ENCODE measurements around the gene IL12RB1. TPM values are rescaled to one million over a fixed set of nuclear protein-coding genes. Genes with fewer than 3 reads are reported as not detected.

IL12RB1 gene
- total RNA-seq, 1 experiment from 2014 or later: 0.36 TPM

- TF ChIP-seq CTCF (IDR thresholded peaks at IDR 0.05) (no peak), TCF7L2 (IDR thresholded peaks at IDR 0.05; ENCODE audit: low read depth, low read length) (no peak), REST (IDR thresholded peaks at IDR 0.05; ENCODE audit: insufficient read depth in 1 of 2, low read depth in 2 of 2, low read length in 1 of 2) (no peak), POLR2AphosphoS5 (IDR thresholded peaks at IDR 0.05; ENCODE audit: low read depth, low read length) (no peak), SIN3A (IDR thresholded peaks at IDR 0.05; ENCODE audit: borderline replicate concordance, insufficient read depth, low read depth, low read length) (no peak)
- Histone ChIP-seq H3K4me1 (ENCODE audit: control insufficient read depth, insufficient read depth, low read length) (no peaks in the 10 kb centered on the region), H3K4me3 (ENCODE audit: low read depth in 2 of 2, low read length in 2 of 2) (no peak overlapping the region), H3K9me3 (ENCODE audit: control insufficient read depth, insufficient read depth, low read depth, low read length) (no peaks in the 10 kb centered on the region), H3K27me3 (ENCODE audit: control insufficient read depth, insufficient read depth, low read length) (no peaks in the 10 kb centered on the region), H3K36me3 (ENCODE audit: control insufficient read depth, insufficient read depth, low read length) (no peaks in the 10 kb centered on the region), H3K27ac (ENCODE audit: low read length) (no peak overlapping the region)
- ChIA-PET CTCF (no interaction called here), POLR2A (no interaction called here)
- ATAC-seq (no peak), DNase-seq (ENCODE audit: low read depth, low spot score) (no peak)
- intact Hi-C loops (cut with micrococcal nuclease; ENCODE audit: unreplicated experiment) (no loop called here), in situ Hi-C loops (cut with HindIII; ENCODE audit: low pct_unique_long_range_greater_than_20kb, low sequenced_read_pairs) (no loop called here)
- BruUV-seq (replicated peaks): no TSS peak
Observed at GRCh38 chr19:18085702-18086457, 854 bp downstream of the IL12RB1 start.

GRCh38 chr19:18083929-18084684 lies 2.6 kb downstream of the IL12RB1 start:
- H3K27me3 ChIP-seq (ENCODE audit: control insufficient read depth, insufficient read depth, low read length): no peaks in the 10 kb centered on the region
- H3K9me3 ChIP-seq (ENCODE audit: control insufficient read depth, insufficient read depth, low read depth, low read length): no peaks in the 10 kb centered on the region
- TF ChIP-seq TCF7L2 (IDR thresholded peaks at IDR 0.05; ENCODE audit: low read depth, low read length) (no peak), SIN3A (IDR thresholded peaks at IDR 0.05; ENCODE audit: borderline replicate concordance, insufficient read depth, low read depth, low read length) (no peak)
- ATAC-seq (no peak), DNase-seq (ENCODE audit: low read depth, low spot score) (no peak)
- H3K4me1 ChIP-seq (ENCODE audit: control insufficient read depth, insufficient read depth, low read length): no peaks in the 10 kb centered on the region
- intact Hi-C loops (cut with micrococcal nuclease; ENCODE audit: unreplicated experiment): no loop called here
- no peaks in the 10 kb centered on the region for H3K36me3 ChIP-seq (ENCODE audit: control insufficient read depth, insufficient read depth, low read length)
- in situ Hi-C loops (cut with HindIII; ENCODE audit: low pct_unique_long_range_greater_than_20kb, low sequenced_read_pairs): no loop called here
- CTCF ChIA-PET: no interaction called here
- H3K4me3 ChIP-seq (ENCODE audit: low read depth in 2 of 2, low read length in 2 of 2): no peak overlapping the region
- POLR2A ChIA-PET: no interaction called here
- BruUV-seq (replicated peaks): no TSS peak
- no peak overlapping the region for H3K27ac ChIP-seq (ENCODE audit: low read length)
